Stimulated activated CD8-positive, alpha-beta memory T cell treated with anti-CD3 and anti-CD28 coated beads, Interleukin-7, amount 100 ng/mL, for 4 hours (primary cell): ENCODE data around the gene SPRY4.
A peak's percentile ranks its signal among the peaks of the same experiment; 100 is the strongest.
"Not testable (repeated sequence)": the region's sequence is repeated elsewhere in the genome, so short reads cannot be mapped to it uniquely, and the experiment has no call there.

Source experiments
- DNase-seq, 2 donors: peaks; one replicate each; pipeline ENCODE4 v3.0.0-alpha.2; 2020; ENCODE audit warnings: low read depth in 2 of 2

The SPRY4 gene

DNA sequence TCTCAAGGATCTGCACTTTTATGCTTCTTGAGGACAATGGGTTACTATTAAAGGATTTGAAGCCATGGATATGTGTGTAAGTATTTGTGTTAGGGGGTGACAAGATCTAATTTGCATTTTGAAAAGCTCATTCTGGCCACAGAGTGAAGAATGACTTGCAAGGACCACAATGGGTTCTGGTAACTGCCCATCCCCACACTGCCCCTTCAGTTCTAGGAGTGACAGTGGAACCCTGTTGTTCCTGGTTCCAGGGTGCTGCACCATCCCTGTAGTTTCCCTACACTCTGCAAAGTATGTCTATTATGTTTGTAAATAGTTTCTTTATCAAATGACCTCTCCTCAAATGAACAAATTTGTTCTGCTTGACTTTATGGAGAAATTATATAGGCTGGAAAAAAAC is 9.7 kb upstream of the SPRY4 start:
- DNase-seq = no peak

DNA sequence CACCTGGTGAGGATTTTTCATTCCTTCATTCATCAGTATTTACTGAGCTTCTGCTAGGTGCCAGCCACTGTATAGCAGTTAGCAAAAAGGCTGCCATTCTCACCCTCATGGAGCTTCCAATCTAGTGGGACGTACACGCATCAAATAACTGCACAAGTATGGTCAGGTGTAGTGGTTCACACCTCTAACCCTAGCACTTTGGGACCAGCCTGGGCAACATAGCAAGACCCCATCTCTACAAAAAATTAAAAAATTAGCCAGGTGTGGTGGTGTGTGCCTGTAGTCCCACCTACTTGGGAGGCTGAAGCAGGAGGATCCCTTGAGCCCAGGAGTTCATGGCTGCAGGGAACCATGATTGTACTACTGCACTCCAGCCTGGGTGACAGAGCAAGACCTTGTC is 8.9 kb upstream of the SPRY4 start:
- DNase-seq = not testable (repeated sequence)

- no peak for DNase-seq
These were observed 5.6 kb upstream of the SPRY4 start for GRCh38 chr5:142330444-142330843.

DNA sequence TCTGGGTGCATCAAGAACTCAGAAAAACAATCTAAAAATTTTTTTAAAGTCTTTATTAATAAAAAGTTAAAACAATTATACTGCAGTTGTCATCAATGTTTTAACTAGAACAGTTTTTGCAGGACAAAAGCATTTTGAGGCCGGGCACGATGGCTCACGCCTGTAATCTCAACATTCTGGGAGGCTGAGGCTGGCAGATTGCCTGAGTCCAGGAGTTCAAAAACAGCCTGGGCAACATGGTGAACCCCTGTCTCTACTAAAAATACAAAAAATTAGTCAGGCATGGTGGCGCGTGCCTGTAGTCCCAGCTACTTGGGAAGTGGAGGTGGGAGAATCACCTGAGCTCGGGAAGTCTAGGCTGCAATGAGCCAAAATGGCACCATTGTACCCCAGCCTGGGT is 5.2 kb upstream of the SPRY4 start:
- DNase-seq = no peak

- no peak for DNase-seq
These were observed 2.5 kb upstream of the SPRY4 start for GRCh38 chr5:142327111-142327842.

DNA sequence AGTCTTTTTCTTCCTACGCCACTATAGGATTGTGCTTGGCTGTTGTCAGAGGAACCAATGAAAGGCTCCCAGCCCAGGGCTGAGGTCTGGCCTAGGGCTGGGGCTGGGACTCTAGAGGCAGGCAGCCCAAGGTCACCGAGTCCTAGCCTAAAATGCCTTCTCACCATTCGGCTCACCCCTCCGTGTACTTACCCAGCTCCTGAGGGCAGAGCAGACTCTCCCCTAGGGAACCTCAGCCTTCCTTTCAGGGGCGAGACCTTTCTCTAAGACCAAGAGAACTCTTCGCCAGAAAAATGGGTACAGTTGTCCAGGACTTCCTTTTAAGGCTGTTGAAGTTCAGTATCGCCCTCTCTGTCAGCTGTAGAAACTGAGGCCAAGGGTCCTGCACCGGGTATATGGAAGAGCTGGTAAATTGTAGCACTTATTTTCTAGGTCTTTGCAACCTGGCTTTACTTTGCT is 1.7 kb upstream of the SPRY4 start:
- DNase-seq = no peak

GRCh38 chr5:142325725-142326479 is 1.1 kb upstream of the SPRY4 start:
- DNase-seq = no peak

DNA sequence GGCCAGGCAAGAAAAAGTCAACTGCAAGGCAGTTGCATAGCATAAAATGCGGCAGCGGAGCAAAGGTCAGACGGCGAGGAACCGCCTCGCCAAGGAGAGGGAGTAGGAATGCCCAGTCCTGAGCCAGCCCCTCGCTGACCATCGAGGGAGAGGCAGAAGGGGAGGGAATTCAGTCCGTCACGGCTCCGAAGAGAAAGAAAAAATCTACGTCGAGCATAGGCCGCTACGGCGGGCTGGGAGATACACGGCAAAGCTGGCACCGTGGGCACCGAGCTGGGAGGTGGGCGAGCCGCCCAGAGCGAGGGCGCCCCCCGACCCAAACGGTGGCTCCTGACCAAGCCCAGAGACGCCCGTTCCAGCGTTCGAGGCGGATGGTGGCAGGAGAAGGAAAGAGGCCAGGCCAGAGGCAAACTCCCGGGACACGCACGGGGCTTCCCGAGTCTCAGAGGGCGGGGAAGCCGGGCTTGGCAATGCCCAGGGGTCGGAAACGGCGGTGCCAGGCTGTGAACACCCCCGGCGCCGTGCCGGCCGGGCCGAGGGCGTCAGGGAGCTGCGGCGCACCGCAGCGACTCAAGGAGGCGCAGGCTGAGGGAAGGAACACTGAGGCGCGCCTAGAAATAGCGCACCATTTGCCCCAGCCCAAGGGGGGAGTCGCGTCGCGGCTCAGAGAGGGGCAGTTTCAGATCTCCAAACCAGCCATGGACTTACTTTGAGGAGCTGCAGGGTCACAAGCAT is 518 bp downstream of the SPRY4 start:
- DNase-seq = peak; percentile 3 to 28

GRCh38 chr5:142323480-142324135 is 1.2 kb downstream of the SPRY4 start:
- DNase-seq = no peak

GRCh38 chr5:142322747-142323479 is 1.9 kb downstream of the SPRY4 start:
- no peak for DNase-seq

- no peak for DNase-seq
These were observed 2.4 kb downstream of the SPRY4 start for GRCh38 chr5:142322403-142322746.

DNA sequence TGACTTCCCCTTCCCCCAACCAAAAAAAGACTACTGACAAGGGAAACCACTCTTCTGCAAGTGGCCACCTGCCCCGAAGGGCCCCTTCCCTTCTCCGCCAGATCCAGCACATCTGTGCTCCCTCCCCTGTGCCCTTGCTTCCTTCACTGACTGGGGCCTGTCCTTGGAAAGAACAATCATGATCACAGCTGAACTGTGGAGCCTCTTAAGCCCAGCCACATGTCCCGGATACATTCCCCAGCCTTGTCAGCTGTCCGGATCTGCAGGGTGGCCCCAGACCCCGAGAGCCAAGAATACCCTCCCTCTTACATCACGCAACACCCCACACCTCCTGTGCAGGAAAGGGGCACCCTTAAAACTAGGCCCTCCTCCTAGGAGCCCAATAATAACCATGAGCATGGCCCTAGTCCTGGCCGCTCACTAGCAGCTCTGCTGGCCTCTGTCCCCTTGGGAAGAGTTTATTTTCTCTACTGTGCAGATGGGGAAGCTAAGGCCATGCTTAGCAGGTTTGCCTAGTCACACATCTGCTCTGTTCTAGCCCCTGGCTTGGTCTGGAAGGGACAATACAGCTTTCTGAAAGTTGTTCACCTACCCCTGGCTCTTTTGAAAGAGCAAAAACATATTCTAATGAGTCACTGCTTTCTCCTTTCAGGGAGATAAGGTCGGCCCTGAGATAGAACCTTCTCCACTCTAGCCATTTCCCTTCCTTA is 3.8 kb downstream of the SPRY4 start:
- no peak for DNase-seq

DNA sequence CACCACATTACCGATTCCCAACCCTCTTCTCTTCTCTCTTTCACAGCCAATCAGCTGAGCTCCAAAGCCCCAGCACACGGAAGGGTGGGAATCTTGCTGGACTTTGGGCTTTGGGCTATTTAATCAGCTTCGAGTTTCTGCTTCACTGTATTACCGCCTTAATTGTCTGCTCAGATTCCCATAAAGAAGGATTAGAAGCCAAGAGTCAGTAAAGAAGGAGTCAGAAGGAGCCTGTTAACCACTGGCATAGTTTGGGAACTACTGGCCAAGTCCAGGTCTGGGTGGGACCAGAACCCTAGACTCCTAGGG is 4.4 kb downstream of the SPRY4 start:
- DNase-seq = no peak

DNA sequence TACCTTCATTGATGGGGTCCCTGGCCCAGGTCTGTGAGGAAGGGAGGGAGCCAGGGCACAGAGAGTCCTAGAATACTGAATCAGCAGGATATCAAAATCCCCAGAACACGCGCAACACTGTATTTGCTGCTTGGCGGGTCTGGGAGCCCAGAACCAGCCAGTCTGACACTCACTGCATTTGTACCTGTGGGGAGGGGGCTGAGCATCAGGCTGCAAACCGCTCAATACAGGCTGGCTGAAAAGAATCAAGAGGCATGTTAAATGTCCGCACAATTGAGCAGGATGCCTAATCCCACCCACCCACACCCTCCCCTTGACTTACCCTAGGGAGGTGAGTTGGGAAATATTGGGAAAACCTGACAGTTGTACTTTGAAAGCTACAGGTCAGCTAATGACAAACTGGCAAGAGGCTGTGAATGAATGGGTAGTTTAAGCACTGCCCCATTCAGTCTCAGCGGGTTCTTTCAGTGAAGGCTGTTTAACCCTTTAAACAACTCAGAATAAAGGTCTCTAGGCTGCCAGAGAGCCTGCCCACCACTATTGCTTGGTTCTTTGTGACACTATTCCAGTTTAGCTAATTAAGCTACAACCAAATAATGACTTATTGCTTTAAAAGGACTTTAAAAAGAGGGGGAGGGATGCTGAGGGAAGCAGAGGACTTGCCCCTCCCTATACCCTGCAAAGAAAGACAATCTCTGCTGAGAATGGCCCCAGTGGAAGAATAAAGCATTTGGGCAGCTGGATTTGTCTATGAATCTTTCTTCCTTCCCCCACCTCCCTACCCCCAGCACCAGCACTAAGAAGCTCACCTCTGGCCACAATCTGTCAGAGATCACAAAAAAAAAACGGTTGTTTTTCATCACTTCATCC is 5.0 kb downstream of the SPRY4 start:
- DNase-seq = no peak

DNA sequence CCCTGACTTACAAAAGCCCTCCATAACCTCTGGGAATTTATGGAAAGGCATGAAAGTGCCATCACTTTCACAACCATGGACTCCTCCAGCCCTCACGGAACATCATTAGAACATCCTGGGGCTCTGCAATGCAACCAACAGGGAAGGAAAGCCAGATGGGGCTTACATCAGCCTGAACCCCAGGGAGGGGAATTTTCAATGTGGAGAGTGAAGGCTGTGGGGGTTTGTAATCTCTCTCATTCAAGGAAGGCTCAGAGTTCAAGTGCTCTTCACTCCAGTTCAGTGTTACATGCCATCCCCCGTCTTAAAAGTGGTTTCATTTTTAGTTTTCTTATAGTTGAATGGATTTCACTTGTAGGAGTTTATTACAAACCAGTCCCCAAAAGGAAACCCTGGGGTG is 5.7 kb downstream of the SPRY4 start:
- no peak for DNase-seq

DNA sequence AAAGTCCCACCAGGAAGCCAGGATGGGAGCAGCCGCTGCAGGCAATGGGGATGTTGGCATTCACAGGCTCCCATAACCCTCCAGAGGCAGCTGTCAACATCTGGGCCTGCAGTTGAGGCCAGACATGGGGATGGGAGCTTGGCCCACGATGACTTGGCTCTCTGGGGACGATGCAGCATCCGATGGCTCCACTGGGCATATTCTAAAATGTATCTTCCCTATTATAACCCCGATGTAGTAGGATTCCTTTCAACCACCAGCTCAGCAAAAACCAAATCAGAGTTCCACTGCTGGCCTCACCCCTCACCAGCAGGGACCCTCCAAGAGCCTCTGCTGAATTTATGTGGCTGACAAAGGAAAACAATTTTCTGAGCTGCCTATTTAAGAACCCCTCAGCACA is 7.1 kb downstream of the SPRY4 start:
- DNase-seq = no peak

DNA sequence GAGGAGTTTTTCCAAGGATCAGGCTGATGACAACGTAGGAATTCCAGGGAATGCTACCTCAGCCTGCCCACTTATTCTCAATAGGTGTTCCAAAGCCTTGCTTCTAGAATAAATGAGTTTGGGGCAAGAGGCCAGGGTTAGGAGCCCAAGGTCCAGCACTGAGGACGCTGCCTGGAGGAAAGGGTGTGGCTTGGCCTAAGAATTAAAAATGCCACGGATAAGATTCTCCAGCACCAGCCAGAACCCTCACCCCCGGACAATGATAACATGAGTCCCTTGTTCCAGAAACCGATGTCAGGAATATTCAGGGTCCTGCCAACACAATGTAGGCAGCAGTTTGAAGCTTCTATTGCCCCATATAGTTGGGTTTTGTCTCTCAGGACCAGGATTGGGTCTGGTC is 7.6 kb downstream of the SPRY4 start:
- no peak for DNase-seq

- no peak for DNase-seq
These were observed 8.1 kb downstream of the SPRY4 start for GRCh38 chr5:142316681-142317080.

GRCh38 chr5:142316051-142316450 is 8.8 kb downstream of the SPRY4 start:
- DNase-seq = no peak
